MCF 10A (cell line): ENCODE measurements around the gene CELF5. TPM values are rescaled to one million over a fixed set of nuclear protein-coding genes. Genes with fewer than 3 reads are reported as not detected.

Experiments
- BruUV-seq: library from RNA; stranded (reverse); fragments of 400-500 nt; replicated peaks from 2 replicates; lab custom pipeline; 2021; lab: Mats Ljungman, UMichigan
- CTCF ChIA-PET: fragments of 300-600 bp; sonication (Branson Sonifier 250); formaldehyde crosslinking; extraction: SDS; loops from one replicate; lab custom pipeline; 2021; ENCODE audit warnings: antibody characterized with exemption, inconsistent platforms; lab: Yijun Ruan, JAX
- POLR2A ChIA-PET: fragments of 300-600, 350-650 bp; sonication (Branson Sonifier 250); formaldehyde crosslinking; extraction: SDS; loops from one replicate; lab custom pipeline; 2020; ENCODE audit warnings: antibody characterized with exemption, inconsistent platforms; lab: Yijun Ruan, JAX
- DNase-seq: peaks from one replicate; pipeline ENCODE4 v3.0.0-alpha.2; 2018; ENCODE audit not compliant: unreplicated experiment
- H3K27ac Mint-ChIP-seq: one replicate; pipeline ENCODE4 v1.8.0; 2022; ENCODE audit warnings: mild to moderate bottlenecking, low read depth, mixed read lengths; ENCODE audit not compliant: unreplicated experiment
- H3K27me3 Mint-ChIP-seq: one replicate; pipeline ENCODE4 v1.8.0; 2022; ENCODE audit warnings: mixed read lengths; ENCODE audit not compliant: insufficient read depth, unreplicated experiment
- H3K36me3 Mint-ChIP-seq: one replicate; pipeline ENCODE4 v1.8.0; 2022; ENCODE audit warnings: mild to moderate bottlenecking, moderate library complexity, mixed read lengths; ENCODE audit not compliant: insufficient read depth, unreplicated experiment
- H3K4me1 Mint-ChIP-seq: one replicate; pipeline ENCODE4 v1.8.0; 2022; ENCODE audit warnings: mixed read lengths; ENCODE audit not compliant: insufficient read depth, unreplicated experiment
- H3K4me3 Mint-ChIP-seq: one replicate; pipeline ENCODE4 v1.8.0; 2022; ENCODE audit warnings: mild to moderate bottlenecking, moderate library complexity, mixed read lengths; ENCODE audit not compliant: unreplicated experiment
- H3K9me3 Mint-ChIP-seq: one replicate; pipeline ENCODE4 v1.8.0; 2022; ENCODE audit warnings: mixed read lengths; ENCODE audit not compliant: unreplicated experiment
- CTCF ChIP-seq: fragments of 200-600 bp; IDR thresholded peaks from one replicate; pipeline ENCODE4 v1.8.0; 2022; ENCODE audit warnings: antibody characterized with exemption, mild to moderate bottlenecking; ENCODE audit not compliant: unreplicated experiment
- intact Hi-C: fragments of 100-400 bp; cut with micrococcal nuclease; formaldehyde crosslinking; loops from 2 replicates; pipeline ENCODE4 v1.14.1; 2022
- total RNA-seq: library from RNA; stranded (reverse); gene quantifications from 2 replicates; pipeline ENCODE4 v1.2.3, GENCODE V29; 2022

CELF5 gene
- total RNA-seq, 1 experiment from 2014 or later, result 0.30 TPM

- no TSS peak for BruUV-seq
- Mint-ChIP-seq H3K27ac (no peak overlapping the region), H3K4me3 (no peak overlapping the region), H3K4me1 (no peaks in the 10 kb centered on the region), H3K27me3 (peaks cover 53% of the 10 kb centered on the region), H3K9me3 (no peaks in the 10 kb centered on the region), H3K36me3 (no peaks in the 10 kb centered on the region)
- TF ChIP-seq CTCF, result no peak
- CTCF ChIA-PET, result no interaction called here
- intact Hi-C loops, result no loop called here
- POLR2A ChIA-PET, result interaction anchor here (1.2 kb wide), 1 partner anchor 508 kb away, joined by 3 read pairs; no protein-coding TSS in a partner anchor
- no peak for DNase-seq
Measured at GRCh38 chr19:3272401-3272931, 48.0 kb downstream of the CELF5 start.

- TF ChIP-seq CTCF, result no peak
- no peak overlapping the region for H3K4me3 Mint-ChIP-seq
- BruUV-seq, result no TSS peak
- DNase-seq, result no peak
- H3K27ac Mint-ChIP-seq, result no peak overlapping the region
- H3K27me3 Mint-ChIP-seq, result peaks cover 51% of the 10 kb centered on the region
- no peaks in the 10 kb centered on the region for H3K4me1 Mint-ChIP-seq
- ChIA-PET POLR2A (no interaction called here), CTCF (no interaction called here)
- no peaks in the 10 kb centered on the region for H3K36me3 Mint-ChIP-seq
- intact Hi-C loops, result no loop called here
- no peaks in the 10 kb centered on the region for H3K9me3 Mint-ChIP-seq
Measured at GRCh38 chr19:3272952-3273351, 48.5 kb downstream of the CELF5 start.

- no peak for TF ChIP-seq CTCF
- no peaks in the 10 kb centered on the region for H3K4me1 Mint-ChIP-seq
- intact Hi-C loops, result no loop called here
- no peaks in the 10 kb centered on the region for H3K36me3 Mint-ChIP-seq
- CTCF ChIA-PET, result no interaction called here
- no peaks in the 10 kb centered on the region for H3K9me3 Mint-ChIP-seq
- H3K27ac Mint-ChIP-seq, result no peak overlapping the region
- peaks cover 50% of the 10 kb centered on the region for H3K27me3 Mint-ChIP-seq
- no peak for DNase-seq
- no peak overlapping the region for H3K4me3 Mint-ChIP-seq
- BruUV-seq, result no TSS peak
- POLR2A ChIA-PET, result no interaction called here
Measured at GRCh38 chr19:3274245-3274941, 49.9 kb downstream of the CELF5 start.

GRCh38 chr19:3274942-3275582 lies 50.6 kb downstream of the CELF5 start:
- Mint-ChIP-seq H3K27ac (no peak overlapping the region), H3K9me3 (no peaks in the 10 kb centered on the region)
- POLR2A ChIA-PET, result interaction anchor here (0.6 kb wide), 1 partner anchor 9 kb away, joined by 4 read pairs; no protein-coding TSS in a partner anchor

More at GRCh38 chr19:3274942-3275582, 50.6 kb downstream of the CELF5 start:
- CTCF ChIA-PET, result interaction anchor here (0.5 kb wide), 1 partner anchor 9 kb away, joined by 4 read pairs; no protein-coding TSS in a partner anchor
- DNase-seq, result no peak
- H3K4me3 Mint-ChIP-seq, result peak overlapping the region; percentile 77
- BruUV-seq, result no TSS peak
- H3K4me1 Mint-ChIP-seq, result no peaks in the 10 kb centered on the region
- H3K36me3 Mint-ChIP-seq, result no peaks in the 10 kb centered on the region
- peak; percentile 50 for TF ChIP-seq CTCF
- peaks cover 44% of the 10 kb centered on the region for H3K27me3 Mint-ChIP-seq
- intact Hi-C loops, result no loop called here
